Skin of body (tissue), 2 donors: ENCODE data around the gene OR2T1. TPM values are rescaled to one million over a fixed set of nuclear protein-coding genes. Genes with fewer than 3 reads are reported as not detected.
"Not testable (repeated sequence)": the region's sequence is repeated elsewhere in the genome, so short reads cannot be mapped to it uniquely, and the experiment has no call there.

Experiments
- DNase-seq: peaks from one replicate; lab custom pipeline; 2025; lab: John Stamatoyannopoulos, UW
- total RNA-seq: library from RNA; depleted of rRNA; stranded (reverse); fragments of >200 nt; gene quantifications from one replicate; pipeline ENCODE4 v1.2.3, GENCODE V29; 2014

Gene OR2T1
- total RNA-seq: not detected

- no peak for DNase-seq
Observed at GRCh38 chr1:248402748-248403147, at the start of gene OR2T1. Gene OR2T1 (plus strand): TSS chr1:248403048. CDS start chr1:248406148, 3,100 bp downstream.

- no peak for DNase-seq
Observed at GRCh38 chr1:248359415-248359814, 43.4 kb upstream of the OR2T1 start.

GRCh38 chr1:248361121-248361715 lies 41.6 kb upstream of the OR2T1 start, which contains the start of gene OR2T4:
Gene OR2T4 (plus strand): TSS chr1:248361665. CDS start chr1:248361665, 0 bp downstream.
- no peak for DNase-seq

- no peak for DNase-seq
Observed at GRCh38 chr1:248366609-248367008, 36.2 kb upstream of the OR2T1 start.

GRCh38 chr1:248372394-248372793 lies 30.5 kb upstream of the OR2T1 start:
- no peak for DNase-seq

- DNase-seq: no peak
Observed at GRCh38 chr1:248373761-248374160, 29.1 kb upstream of the OR2T1 start.

GRCh38 chr1:248375446-248375845 lies 27.4 kb upstream of the OR2T1 start, which contains the start of gene OR2T6:
Gene OR2T6 (plus strand): TSS chr1:248375746. CDS start chr1:248387609, 11,863 bp downstream.
- no peak for DNase-seq

GRCh38 chr1:248376916-248377315 lies 25.9 kb upstream of the OR2T1 start:
- no peak for DNase-seq

GRCh38 chr1:248380854-248381253 lies 22.0 kb upstream of the OR2T1 start:
- no peak for DNase-seq

GRCh38 chr1:248388426-248388825 lies 14.4 kb upstream of the OR2T1 start:
- no peak for DNase-seq

- DNase-seq: no peak
Observed at GRCh38 chr1:248393050-248393449, 9.8 kb upstream of the OR2T1 start.

GRCh38 chr1:248404024-248404423 lies 1.2 kb downstream of the OR2T1 start:
- DNase-seq: no peak

- no peak for DNase-seq
Observed at GRCh38 chr1:248406721-248407692, 4.2 kb downstream of the OR2T1 start.

- no peak for DNase-seq
Observed at GRCh38 chr1:248416226-248416625, 13.4 kb downstream of the OR2T1 start.

GRCh38 chr1:248417854-248418253 lies 15.0 kb downstream of the OR2T1 start:
- DNase-seq: no peak

- no peak for DNase-seq
Observed at GRCh38 chr1:248421384-248421783, 18.5 kb downstream of the OR2T1 start.

- DNase-seq: not testable (repeated sequence)
Observed at GRCh38 chr1:248427526-248428191, 24.8 kb downstream of the OR2T1 start.

GRCh38 chr1:248428192-248428533 lies 25.3 kb downstream of the OR2T1 start:
- DNase-seq: not testable (repeated sequence)

- not testable (repeated sequence) for DNase-seq
Observed at GRCh38 chr1:248431683-248432082, 28.8 kb downstream of the OR2T1 start.

- DNase-seq: not testable (repeated sequence)
Observed at GRCh38 chr1:248432201-248432600, 29.4 kb downstream of the OR2T1 start.

- DNase-seq: not testable (repeated sequence)
Observed at GRCh38 chr1:248433811-248434415, 31.1 kb downstream of the OR2T1 start.
